HG02763 (cell line): Measurements from ENCODE around the gene STEAP3.

Experiments
- ATAC-seq: cut with Tn5 transposase; IDR thresholded peaks from one replicate; pipeline ENCODE4 v1.9.1; 2021; ENCODE audit warnings: mild to moderate bottlenecking, moderate library complexity; ENCODE audit not compliant: unreplicated experiment

STEAP3 gene

GRCh38 chr2:119225105-119225865, 1.7 kb downstream of the STEAP3 start:
- ATAC-seq, result no peak

- no peak for ATAC-seq
Measured at GRCh38 chr2:119225926-119226325, 2.3 kb downstream of the STEAP3 start.

GRCh38 chr2:119227346-119227745, 3.7 kb downstream of the STEAP3 start:
- no peak for ATAC-seq

GRCh38 chr2:119228136-119228535, 4.5 kb downstream of the STEAP3 start:
- no peak for ATAC-seq

- no peak for ATAC-seq
Measured at GRCh38 chr2:119228964-119229363, 5.3 kb downstream of the STEAP3 start.

- no peak for ATAC-seq
Measured at GRCh38 chr2:119229716-119230115, 6.1 kb downstream of the STEAP3 start.

GRCh38 chr2:119230219-119231185, 6.9 kb downstream of the STEAP3 start:
- no peak for ATAC-seq

GRCh38 chr2:119231975-119232665, 8.5 kb downstream of the STEAP3 start:
- ATAC-seq, result peak; percentile 46

- ATAC-seq, result peak; percentile 35
Measured at GRCh38 chr2:119232666-119232993, 9.0 kb downstream of the STEAP3 start.

- ATAC-seq, result peak; percentile 31
Measured at GRCh38 chr2:119233326-119234020, 9.8 kb downstream of the STEAP3 start.

- ATAC-seq, result no peak
Measured at GRCh38 chr2:119234021-119235019, 10.7 kb downstream of the STEAP3 start.

- ATAC-seq, result no peak
Measured at GRCh38 chr2:119236796-119237195, 13.2 kb downstream of the STEAP3 start.

GRCh38 chr2:119240311-119241204, 16.9 kb downstream of the STEAP3 start:
- no peak for ATAC-seq

GRCh38 chr2:119241205-119241532, 17.5 kb downstream of the STEAP3 start:
- no peak for ATAC-seq

GRCh38 chr2:119242276-119243119, 18.9 kb downstream of the STEAP3 start:
- no peak for ATAC-seq

GRCh38 chr2:119243621-119244020, 20.0 kb downstream of the STEAP3 start:
- no peak for ATAC-seq

- no peak for ATAC-seq
Measured at GRCh38 chr2:119245076-119245840, 21.6 kb downstream of the STEAP3 start.
